HG03135 (cell line): ENCODE measurements around the gene FCN1.
"Not testable (repeated sequence)": the region's sequence is repeated elsewhere in the genome, so short reads cannot be mapped to it uniquely, and the experiment has no call there.

Experiments used
- ATAC-seq: cut with Tn5 transposase; IDR thresholded peaks from one replicate; pipeline ENCODE4 v1.9.1; 2021; ENCODE audit warnings: mild to moderate bottlenecking, moderate library complexity; ENCODE audit not compliant: unreplicated experiment

The FCN1 gene

DNA sequence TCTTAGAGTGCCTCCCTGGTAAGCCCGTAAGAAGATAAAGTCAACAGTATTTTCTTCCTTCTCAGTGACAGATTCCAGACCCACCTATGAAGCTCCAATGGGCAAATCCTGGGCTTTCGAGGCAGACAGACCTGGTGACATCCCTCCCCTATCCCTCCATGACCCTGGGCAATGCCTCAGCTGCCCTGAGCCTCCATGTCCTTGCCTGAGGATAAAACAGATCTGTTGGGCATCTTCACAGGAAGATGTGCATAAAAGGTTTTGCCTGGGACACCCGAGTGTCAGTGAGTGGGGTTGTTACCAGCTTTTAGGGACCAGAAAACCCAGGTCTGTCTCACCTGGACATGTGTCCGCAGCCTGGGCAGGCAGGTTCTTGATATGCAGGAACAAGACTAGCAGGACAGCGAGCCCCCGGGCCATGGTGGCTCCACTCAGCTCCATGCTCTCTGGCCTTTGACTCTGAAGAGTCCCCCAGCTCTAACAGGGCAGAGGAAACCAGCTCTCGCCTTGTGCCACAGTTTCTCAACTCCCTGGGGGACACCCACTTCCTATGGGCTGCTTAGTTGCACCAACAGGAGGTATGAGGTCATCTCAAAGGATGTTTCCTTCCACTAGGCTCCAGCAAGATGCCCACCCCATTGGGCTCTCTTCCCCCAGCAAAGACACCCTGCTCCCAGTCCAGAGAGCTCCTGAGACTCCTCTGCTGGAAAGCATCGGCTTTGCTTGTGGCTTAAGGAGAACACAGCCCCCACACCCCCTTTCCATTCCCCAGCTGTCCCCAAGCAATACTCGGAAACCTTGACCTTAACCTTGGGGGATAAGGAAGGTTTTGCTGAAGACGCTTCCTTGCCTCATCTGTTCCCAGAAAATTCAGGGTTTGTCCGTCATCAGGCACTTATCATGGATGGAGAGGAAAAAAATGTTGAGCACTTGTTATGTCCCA, at the start of gene FCN1:
Gene FCN1 (minus strand): TSS at position 482 of the 943 bp plus-strand sequence. CDS start 41 bp downstream, at position 441.
- no peak for ATAC-seq

GRCh38 chr9:134966697-134967546, 49.2 kb upstream of the FCN1 start:
- ATAC-seq, result no peak

GRCh38 chr9:134966270-134966669, 48.6 kb upstream of the FCN1 start:
- no peak for ATAC-seq

DNA sequence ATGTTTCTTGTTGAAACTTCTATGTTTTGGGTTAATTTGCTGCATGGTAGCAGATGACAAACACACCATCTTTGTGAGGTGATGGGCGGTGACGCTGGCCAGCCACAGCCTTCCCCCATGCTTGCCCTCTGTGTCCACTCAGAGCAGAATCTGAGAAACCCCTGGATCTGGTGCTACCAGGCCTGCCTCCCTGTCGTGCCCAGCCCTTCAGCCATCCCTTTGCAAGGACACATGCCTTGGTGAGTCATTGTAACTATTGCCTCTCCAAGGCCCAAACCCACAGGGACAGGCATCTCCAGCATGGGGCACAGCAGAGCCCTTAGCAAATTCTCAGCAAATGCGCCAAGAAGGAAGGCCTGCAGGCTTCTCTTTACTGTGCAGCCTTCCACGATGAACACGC, 48.1 kb upstream of the FCN1 start:
- no peak for ATAC-seq

DNA sequence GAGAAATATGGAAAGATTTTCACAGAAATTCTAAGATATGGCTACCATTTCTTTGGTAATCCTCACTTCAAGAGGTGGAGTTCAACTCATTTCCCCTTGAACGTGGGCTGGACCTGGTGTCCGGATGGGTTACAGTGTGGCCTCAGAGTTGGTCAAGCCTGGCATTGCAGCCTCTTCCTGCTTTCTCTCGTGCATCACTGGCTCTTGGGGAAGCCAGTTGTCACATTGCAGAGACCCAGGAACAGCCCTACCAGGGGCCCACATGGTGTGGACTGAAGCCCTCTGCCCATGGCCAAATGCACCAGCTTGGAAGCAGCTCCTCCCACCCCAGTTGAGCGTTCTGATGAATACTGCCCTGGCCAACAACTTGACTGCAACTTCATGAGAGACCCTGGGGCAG, 47.7 kb upstream of the FCN1 start:
- no peak for ATAC-seq

DNA sequence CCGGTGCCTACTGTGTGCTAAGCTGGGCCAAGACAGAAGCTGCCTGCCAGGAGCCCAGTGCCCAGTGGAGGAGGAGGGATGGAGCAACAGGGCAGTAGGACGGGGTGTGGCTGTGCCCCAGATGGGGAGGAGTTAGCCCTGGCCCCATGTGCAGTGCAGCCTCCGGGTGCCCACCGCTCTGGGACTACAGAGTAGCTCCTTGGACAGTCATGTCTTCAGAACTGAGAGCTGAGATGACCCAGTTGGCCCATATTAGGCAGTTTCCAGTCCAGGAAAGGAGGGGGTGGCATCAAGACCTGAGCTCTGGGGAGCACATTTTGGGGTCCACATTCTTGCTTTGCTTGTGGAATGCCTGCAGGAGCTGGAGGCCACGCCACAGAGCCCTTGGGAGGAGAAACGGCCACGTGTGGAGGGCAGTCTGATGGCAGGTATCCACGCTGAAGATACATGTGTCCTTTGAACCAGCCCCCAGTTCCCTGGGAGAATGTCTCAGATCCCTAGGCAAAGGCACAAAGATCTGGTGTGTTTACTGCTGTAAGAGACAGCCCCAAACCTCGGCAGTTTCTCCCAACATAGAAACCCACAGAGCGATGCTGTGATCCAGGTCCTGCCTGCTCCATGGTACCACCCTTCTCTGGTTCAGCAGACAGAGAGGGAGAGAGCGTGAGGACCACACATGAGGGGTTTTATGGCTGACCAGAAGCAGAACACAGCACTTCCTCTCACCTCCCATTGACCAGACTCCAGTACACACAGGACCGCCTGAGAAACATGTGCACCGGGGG, 46.8 kb upstream of the FCN1 start:
- ATAC-seq, result no peak

GRCh38 chr9:134963546-134963945, 45.8 kb upstream of the FCN1 start:
- no peak for ATAC-seq

DNA sequence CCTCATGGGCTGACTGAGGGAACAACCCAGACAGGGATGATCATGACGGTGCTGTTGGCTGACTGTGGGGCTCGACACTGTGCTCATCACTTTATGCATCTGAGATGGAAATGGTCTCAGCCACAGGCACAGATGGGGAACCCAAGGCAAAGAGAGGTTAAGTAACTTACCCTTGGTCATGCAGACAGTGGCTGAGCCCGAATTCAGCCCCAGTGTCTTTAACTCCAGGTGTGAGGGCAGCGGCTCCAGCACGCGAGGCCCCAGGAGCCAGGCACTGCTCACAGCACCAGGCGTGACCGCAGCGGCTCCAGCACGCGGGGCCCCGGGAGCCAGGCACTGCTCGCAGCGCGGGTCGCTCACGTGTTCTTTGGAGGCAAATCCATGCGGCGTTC, 45.3 kb upstream of the FCN1 start:
- ATAC-seq, result no peak

GRCh38 chr9:134962065-134962972, 44.6 kb upstream of the FCN1 start:
- no peak for ATAC-seq

- ATAC-seq, result no peak
Observed at GRCh38 chr9:134961331-134962064, 43.8 kb upstream of the FCN1 start.

DNA sequence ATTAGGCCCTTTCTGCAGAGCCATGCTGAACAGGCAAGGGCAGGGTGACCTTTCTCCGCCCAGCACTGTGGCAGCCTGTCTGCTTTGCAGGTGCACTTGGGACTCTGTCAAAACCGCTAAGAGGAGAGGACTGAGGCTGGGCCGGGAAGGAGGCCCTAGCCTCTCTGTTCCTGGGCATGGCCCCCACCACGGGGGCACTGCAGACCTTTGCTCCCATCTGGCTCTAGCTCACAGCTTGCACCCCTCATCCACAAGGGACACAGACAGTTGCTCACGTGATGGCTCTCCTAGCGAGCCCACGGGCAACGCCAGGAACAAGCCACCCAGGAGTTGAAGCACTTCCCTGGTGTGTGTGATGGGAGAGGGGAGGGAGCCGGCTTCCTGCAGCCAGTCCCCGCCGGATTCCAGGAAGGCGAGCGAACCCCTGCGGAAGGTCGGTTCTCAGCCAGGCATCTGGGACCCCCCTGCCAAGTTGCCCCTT, 43.0 kb upstream of the FCN1 start:
- no peak for ATAC-seq

DNA sequence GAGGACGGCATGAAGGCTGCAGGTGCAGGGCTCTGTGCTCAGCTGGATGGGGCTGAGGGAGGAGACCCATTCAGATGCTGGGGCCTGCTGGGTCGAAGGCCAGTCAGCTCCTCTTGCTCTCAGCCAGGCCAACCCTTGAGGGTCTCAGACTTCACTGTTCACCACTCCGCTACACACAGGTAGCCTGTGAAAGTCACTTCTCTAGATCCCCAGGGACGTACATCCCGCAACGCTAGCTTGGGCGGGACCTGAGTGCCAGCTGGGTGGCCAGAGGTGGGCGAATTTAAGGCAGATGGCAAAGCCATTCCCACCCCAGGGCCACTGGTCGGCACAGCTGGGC, 42.2 kb upstream of the FCN1 start:
- no peak for ATAC-seq

DNA sequence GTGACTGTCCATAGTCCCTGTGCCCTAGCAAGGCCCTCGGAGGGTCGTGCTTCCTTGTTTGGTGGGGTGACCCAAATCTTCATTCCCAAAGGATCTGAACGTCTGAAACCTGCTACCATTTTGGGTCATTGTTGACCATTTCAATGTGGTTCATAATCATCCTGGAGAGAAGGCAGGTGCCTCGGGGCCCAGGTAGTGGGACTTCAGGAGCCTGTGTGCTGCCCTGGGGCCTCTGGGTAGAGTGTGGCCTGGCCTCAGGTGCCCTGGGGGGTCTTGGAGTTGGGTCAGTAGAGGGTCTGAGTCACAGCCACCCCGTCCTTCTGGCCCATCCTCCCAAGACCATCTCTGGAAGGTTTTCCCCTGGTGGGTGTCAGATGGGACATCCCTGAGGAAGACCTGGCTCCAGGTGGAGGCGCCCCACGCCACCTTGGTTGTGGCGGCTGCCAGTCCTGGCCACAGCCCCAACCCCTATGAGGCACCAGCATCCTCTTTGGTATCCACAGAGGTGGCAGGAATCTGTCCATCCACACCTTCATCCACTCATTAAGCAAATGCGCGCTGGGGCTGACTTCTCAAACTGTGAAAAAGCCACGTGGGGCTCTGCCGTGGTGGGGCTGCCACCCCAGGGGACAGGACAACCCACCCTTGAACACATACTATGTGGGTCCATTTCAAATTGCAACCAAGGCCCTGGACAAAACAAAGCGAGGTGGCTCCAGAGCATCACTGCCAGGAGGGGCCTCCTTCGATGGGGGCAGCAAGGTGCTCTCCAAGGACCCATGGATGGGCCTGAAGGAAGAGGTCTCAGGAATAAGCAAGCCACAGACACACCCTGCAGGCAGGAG, 41.6 kb upstream of the FCN1 start:
- ATAC-seq, result no peak

GRCh38 chr9:134957945-134958227, 40.2 kb upstream of the FCN1 start:
- ATAC-seq, result no peak

DNA sequence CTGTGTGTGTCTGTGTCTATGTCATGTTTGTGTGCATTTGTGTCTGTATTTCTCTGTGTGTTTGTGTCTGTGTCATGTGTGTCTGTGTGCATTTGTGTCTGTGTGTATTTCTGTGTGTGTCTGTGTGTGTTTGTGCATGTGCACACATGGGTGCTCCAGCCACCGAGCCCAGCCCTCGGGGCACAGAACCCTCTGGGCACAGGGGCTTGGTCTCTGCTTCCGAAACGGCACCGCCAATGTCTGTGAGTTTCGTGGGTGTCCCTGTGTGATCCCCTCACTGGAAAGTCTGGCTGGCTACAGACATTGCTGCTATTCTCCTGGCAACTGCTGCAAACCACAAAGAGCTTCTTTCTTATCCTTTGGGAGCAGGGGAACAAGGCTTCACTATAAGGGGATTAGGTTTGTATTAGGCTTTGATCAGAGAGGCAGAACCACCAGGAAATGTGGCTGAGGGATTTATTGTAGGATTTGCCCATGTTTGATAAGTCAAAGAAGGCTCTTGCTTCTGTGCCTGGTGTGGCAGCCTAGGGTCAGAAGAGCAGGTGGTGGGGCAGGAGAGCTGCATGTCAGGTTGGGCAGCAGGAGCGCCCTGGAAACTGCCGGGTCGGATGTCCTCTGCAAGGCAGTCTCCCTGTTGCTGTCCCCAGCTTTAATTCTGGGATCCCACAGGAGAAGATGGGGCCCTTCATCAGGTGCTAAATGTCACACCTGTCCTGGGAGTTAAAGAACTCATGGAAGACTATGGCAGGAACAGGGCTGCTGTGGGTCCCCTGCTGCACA, 39.6 kb upstream of the FCN1 start:
- no peak for ATAC-seq

GRCh38 chr9:134956387-134956786, 38.7 kb upstream of the FCN1 start:
- ATAC-seq, result not testable (repeated sequence)

DNA sequence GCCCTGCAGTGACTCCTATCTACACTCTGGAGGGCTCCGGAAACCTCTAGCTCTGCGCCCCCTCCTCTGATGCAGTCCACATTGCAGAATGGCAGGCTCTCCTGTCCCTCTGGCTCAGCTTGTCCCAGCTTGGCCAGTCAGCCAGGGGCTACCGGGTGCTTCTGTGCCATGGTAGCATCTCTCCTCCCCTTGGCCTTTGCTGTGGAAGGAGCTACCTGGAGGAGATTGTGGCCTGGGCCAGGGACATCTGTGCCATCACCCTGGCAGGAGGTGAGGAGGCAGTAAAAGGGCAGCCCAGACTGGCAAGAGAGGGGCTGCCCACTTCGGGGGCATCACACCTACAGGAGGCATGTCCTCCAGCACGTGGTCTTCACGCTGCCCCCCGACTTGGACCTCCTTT, 38.1 kb upstream of the FCN1 start:
- no peak for ATAC-seq

DNA sequence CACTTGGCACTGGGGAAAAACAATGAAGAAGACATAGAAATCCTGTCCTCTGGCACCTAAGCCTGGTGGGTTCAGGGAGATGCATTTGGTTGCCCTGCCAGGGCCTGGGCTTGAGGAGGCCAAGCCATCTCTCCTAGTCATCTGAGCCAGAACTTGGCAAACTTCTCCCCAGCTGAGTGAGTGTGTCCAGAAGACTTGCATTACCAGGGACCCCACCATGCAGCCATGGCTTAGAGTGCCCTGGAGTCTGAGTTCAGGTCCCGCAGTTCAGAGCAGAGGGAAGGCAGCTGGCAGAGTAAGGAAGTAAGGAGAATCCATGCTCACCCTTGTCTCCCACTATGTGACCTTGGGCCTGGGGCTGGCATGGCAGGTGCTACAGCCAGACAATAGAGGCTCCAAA, 37.4 kb upstream of the FCN1 start:
- no peak for ATAC-seq
